Measurements from ENCODE around the gene PPP4R2.

The PPP4R2 gene

DNA sequence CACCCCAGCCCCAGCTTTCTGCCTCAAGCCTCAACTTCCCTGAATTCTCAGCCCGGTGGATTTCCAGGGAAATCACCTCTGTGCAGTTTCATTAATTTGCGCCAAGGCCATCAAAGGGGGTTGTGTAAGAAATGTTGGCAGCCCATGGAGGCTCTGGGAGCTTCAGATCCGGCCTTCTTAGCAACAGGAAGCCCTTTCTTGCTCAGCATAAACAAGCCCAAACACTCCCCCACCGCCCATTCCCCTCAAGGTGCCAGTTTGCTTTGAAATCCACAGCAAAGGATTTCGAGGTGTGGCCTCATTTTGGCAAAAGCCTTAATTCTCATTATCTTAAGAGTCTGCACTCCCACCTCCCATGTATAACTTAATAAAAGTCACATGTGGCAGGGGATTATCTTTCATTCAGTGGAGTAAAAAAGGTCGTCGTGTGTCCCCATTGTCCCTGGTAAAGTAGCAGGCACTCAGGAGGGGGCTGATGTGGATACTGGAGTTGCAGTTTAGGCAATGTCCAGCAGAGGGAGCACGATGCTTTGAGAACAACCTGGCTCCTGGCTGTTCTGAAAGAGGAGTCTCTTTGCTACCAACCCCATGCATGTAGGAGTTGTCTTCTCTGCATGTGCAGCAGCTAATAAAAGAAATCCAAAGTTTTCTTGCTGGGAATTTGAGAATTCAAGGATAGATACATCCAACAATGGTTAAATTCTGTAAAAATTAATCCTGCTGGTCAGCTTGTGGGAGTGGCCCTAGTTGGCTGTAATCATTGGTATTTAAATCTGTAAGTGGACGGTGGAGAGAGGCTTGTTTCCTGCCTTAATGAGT is 104.3 kb downstream of the PPP4R2 start:
- H3K27me3 ChIP-seq (ENCODE audit: control insufficient read depth, insufficient read depth, low read length, poor library complexity, severe bottlenecking), result no peaks in the 10 kb centered on the region
- WGBS, 2 experiments, result 49 to 52% methylated on average over 9 of the region's 9 CpGs

DNA sequence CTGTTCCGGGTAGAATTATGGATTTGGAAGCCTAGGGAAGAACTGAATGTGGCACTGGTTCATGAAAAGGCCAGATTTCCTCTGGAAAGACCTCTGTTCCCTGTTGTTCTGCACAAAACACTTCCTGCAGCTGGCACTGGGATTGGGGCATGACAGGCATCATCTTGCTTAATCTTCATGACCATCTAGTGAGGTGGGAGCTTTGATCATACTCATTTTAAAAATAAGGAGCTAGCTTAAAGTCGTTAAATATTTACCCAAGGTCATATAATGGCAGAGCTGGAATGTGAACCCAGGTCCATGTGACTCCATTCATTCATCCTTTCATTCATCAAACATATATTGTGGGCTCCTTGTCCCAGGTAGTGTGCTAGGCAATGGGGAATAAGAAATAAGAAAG is 105.3 kb downstream of the PPP4R2 start:
- no peak overlapping the region for H3K27ac ChIP-seq (ENCODE audit: insufficient read depth, low read depth, low read length, poor library complexity, severe bottlenecking)
- H3K27me3 ChIP-seq (ENCODE audit: control insufficient read depth, insufficient read depth, low read length, poor library complexity, severe bottlenecking), result no peaks in the 10 kb centered on the region
- H3K9me3 ChIP-seq (ENCODE audit: control insufficient read depth, low read length), result no peaks in the 10 kb centered on the region
- no peak overlapping the region for H3K4me3 ChIP-seq (ENCODE audit: insufficient read depth, low read depth, low read length)
- WGBS, 2 experiments, result 95 to 100% methylated on average over 2 of the region's 2 CpGs
- H3K36me3 ChIP-seq (ENCODE audit: control insufficient read depth, insufficient read depth, low read length), result no peaks in the 10 kb centered on the region
- H3K4me1 ChIP-seq (ENCODE audit: control insufficient read depth, insufficient read depth, low read length), result no peaks in the 10 kb centered on the region

More for the DNA sequence above, 104.3 kb downstream of the PPP4R2 start:
- H3K9me3 ChIP-seq (ENCODE audit: control insufficient read depth, low read length), result no peaks in the 10 kb centered on the region
- no peak overlapping the region for H3K27ac ChIP-seq (ENCODE audit: insufficient read depth, low read depth, low read length, poor library complexity, severe bottlenecking)
- no peaks in the 10 kb centered on the region for H3K36me3 ChIP-seq (ENCODE audit: control insufficient read depth, insufficient read depth, low read length)
- H3K4me1 ChIP-seq (ENCODE audit: control insufficient read depth, insufficient read depth, low read length), result no peaks in the 10 kb centered on the region
- no peak overlapping the region for H3K4me3 ChIP-seq (ENCODE audit: insufficient read depth, low read depth, low read length)

DNA sequence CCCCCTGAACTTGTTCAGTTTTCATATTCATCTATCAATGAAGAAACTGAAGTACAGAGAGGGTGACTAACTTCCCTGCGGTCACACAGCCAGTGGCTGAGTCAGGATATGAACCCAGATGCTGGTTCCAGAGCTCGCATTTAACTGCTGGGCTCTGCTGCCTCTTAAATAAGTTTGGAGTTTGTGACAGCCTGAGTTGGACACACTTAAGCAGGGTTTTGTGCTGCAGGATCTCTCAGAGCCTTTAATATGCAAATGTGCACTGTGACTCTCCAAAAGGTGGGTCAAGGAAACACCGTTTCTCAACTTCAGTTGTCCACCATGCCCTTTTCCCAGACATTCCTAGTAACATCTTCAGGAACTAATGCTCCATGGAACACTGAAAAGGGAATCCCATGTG is 110.6 kb downstream of the PPP4R2 start:
- H3K9me3 ChIP-seq (ENCODE audit: control insufficient read depth, low read length), result no peaks in the 10 kb centered on the region
- 81% methylated on average over 3 of the region's 3 CpGs for WGBS, 2 experiments
- no peaks in the 10 kb centered on the region for H3K4me1 ChIP-seq (ENCODE audit: control insufficient read depth, insufficient read depth, low read length)
- no peak overlapping the region for H3K4me3 ChIP-seq (ENCODE audit: insufficient read depth, low read depth, low read length)
- H3K36me3 ChIP-seq (ENCODE audit: control insufficient read depth, insufficient read depth, low read length), result no peaks in the 10 kb centered on the region
- no peak overlapping the region for H3K27ac ChIP-seq (ENCODE audit: insufficient read depth, low read depth, low read length, poor library complexity, severe bottlenecking)
- no peaks in the 10 kb centered on the region for H3K27me3 ChIP-seq (ENCODE audit: control insufficient read depth, insufficient read depth, low read length, poor library complexity, severe bottlenecking)

DNA sequence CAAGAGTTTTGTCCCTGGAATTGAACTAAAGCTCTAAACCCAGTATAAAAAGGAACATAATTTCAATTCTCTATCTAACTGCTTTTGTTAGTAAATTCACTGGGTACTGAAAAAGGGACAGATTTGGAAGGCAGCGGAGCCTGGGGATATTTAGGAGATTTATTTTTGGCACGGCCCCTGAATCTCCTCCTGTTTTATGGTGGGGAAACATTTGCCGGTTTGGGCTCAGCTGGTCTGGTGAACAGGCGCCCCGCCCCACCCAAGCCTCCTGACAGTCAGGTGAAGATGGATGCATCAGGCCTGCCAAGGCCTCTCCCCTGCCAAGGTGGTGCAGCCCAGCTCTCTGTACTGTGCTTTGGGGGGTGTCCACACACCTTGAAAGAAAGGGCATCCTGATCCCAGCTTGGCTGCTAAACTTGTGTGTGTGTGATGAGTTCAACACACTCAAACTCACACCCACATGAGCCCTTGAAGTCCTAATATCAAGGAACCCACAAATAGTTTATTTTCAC is 111.1 kb downstream of the PPP4R2 start:
- H3K4me1 ChIP-seq (ENCODE audit: control insufficient read depth, insufficient read depth, low read length), result no peaks in the 10 kb centered on the region
- no peaks in the 10 kb centered on the region for H3K36me3 ChIP-seq (ENCODE audit: control insufficient read depth, insufficient read depth, low read length)
- no peak overlapping the region for H3K4me3 ChIP-seq (ENCODE audit: insufficient read depth, low read depth, low read length)
- no peak overlapping the region for H3K27ac ChIP-seq (ENCODE audit: insufficient read depth, low read depth, low read length, poor library complexity, severe bottlenecking)
- 91 to 95% methylated on average over 5 of the region's 5 CpGs for WGBS, 2 experiments
- H3K9me3 ChIP-seq (ENCODE audit: control insufficient read depth, low read length), result no peaks in the 10 kb centered on the region
- no peaks in the 10 kb centered on the region for H3K27me3 ChIP-seq (ENCODE audit: control insufficient read depth, insufficient read depth, low read length, poor library complexity, severe bottlenecking)

DNA sequence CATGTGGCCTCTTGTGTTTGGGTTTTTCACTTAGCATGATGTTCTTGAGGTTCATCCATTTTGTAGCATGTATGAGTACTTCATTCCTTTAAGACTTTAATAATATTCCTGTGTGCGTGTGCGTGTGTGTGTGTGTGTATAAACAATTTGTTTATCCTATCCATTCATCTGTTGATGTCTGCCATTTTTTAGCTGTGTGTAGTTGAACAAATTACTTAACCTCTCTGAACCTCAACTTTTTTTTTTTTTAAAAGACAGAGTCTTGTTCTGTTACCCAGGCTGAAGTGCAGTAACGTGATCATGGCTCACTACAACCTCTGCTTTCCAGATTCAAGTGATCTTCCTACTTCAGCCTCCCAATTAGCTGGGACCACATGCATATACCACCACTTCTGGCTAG is 112.1 kb downstream of the PPP4R2 start:
- Histone ChIP-seq H3K9me3 (ENCODE audit: control insufficient read depth, low read length) (no peaks in the 10 kb centered on the region), H3K36me3 (ENCODE audit: control insufficient read depth, insufficient read depth, low read length) (no peaks in the 10 kb centered on the region), H3K4me1 (ENCODE audit: control insufficient read depth, insufficient read depth, low read length) (no peaks in the 10 kb centered on the region), H3K4me3 (ENCODE audit: insufficient read depth, low read depth, low read length) (no peak overlapping the region), H3K27ac (ENCODE audit: insufficient read depth, low read depth, low read length, poor library complexity, severe bottlenecking) (no peak overlapping the region), H3K27me3 (ENCODE audit: control insufficient read depth, insufficient read depth, low read length, poor library complexity, severe bottlenecking) (no peaks in the 10 kb centered on the region)
- WGBS, 2 experiments, result 82 to 83% methylated on average over 1 to 3 of the region's 3 CpGs

DNA sequence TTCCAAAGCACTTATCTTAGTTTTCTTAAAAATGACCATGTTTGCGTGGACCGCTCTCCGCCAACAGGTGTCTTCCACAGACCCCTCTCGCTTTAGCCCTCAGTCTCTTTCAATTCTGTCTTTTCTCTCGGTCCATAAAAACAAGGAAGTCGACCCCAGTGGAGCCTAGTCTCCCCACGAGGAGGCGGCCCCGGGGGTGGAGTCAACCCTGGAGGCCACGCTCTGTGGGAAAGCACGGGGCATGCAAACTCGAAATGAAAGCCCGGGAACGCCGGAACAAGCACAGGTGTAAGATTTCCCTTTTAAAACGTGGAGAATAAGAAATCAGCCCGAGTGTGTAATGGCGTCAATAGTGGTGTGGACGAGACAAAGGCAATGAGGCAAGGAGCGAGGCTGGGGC is 113.9 kb downstream of the PPP4R2 start:
- Histone ChIP-seq H3K27me3 (ENCODE audit: control insufficient read depth, insufficient read depth, low read length, poor library complexity, severe bottlenecking) (no peaks in the 10 kb centered on the region), H3K27ac (ENCODE audit: insufficient read depth, low read depth, low read length, poor library complexity, severe bottlenecking) (no peak overlapping the region), H3K4me1 (ENCODE audit: control insufficient read depth, insufficient read depth, low read length) (no peaks in the 10 kb centered on the region), H3K36me3 (ENCODE audit: control insufficient read depth, insufficient read depth, low read length) (no peaks in the 10 kb centered on the region), H3K9me3 (ENCODE audit: control insufficient read depth, low read length) (no peaks in the 10 kb centered on the region), H3K4me3 (ENCODE audit: insufficient read depth, low read depth, low read length) (no peak overlapping the region)
- 85 to 87% methylated on average over 20 of the region's 20 CpGs for WGBS, 2 experiments

DNA sequence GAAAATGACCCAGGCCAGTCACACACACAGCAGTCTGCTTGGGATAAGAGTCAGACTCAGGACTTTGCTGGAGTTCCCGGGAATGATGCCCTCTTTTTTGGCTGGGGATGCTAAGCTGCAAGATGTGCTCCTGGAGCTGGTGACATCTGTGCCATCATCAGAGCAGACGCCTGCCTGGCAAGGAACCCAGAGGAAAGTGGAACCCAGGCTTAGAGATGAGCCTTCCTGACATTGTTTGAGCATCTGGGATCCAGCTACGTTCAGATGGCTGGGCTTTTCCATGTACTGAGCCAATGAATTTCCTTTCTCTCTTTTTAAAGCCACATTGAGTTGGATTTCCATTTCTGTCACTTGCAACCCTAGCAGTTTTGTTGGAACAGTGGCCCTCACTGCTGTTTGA is 118.1 kb downstream of the PPP4R2 start:
- H3K9me3 ChIP-seq (ENCODE audit: control insufficient read depth, low read length), result no peaks in the 10 kb centered on the region
- no peaks in the 10 kb centered on the region for H3K27me3 ChIP-seq (ENCODE audit: control insufficient read depth, insufficient read depth, low read length, poor library complexity, severe bottlenecking)
- H3K27ac ChIP-seq (ENCODE audit: insufficient read depth, low read depth, low read length, poor library complexity, severe bottlenecking), result no peak overlapping the region
- no peaks in the 10 kb centered on the region for H3K36me3 ChIP-seq (ENCODE audit: control insufficient read depth, insufficient read depth, low read length)
- 95 to 96% methylated on average over 3 of the region's 3 CpGs for WGBS, 2 experiments
- H3K4me3 ChIP-seq (ENCODE audit: insufficient read depth, low read depth, low read length), result no peak overlapping the region
- no peaks in the 10 kb centered on the region for H3K4me1 ChIP-seq (ENCODE audit: control insufficient read depth, insufficient read depth, low read length)

DNA sequence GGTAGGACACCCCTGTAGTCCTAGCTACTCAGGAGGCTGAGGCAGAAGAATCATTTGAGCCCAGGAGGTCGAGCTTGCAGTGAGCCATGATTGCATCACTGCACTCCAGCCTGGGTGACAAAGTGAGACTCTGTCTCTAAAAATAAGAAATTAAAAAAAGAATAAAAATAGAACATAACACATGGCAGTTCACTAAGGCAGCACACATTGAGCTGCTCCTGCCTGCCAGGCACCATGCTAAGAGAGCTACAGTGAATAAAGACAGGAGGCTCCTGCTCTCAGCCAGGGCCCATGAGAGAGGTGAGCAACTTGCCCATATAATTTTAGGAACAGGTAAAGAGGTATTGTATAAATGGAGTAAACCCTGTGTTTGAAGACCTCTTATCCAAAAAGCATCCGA is 119.2 kb downstream of the PPP4R2 start:
- no peaks in the 10 kb centered on the region for H3K4me1 ChIP-seq (ENCODE audit: control insufficient read depth, insufficient read depth, low read length)
- no peaks in the 10 kb centered on the region for H3K27me3 ChIP-seq (ENCODE audit: control insufficient read depth, insufficient read depth, low read length, poor library complexity, severe bottlenecking)
- no peak overlapping the region for H3K4me3 ChIP-seq (ENCODE audit: insufficient read depth, low read depth, low read length)
- H3K36me3 ChIP-seq (ENCODE audit: control insufficient read depth, insufficient read depth, low read length), result no peaks in the 10 kb centered on the region
- H3K27ac ChIP-seq (ENCODE audit: insufficient read depth, low read depth, low read length, poor library complexity, severe bottlenecking), result no peak overlapping the region
- WGBS, 2 experiments, result 86 to 98% methylated on average over 2 of the region's 2 CpGs
- no peaks in the 10 kb centered on the region for H3K9me3 ChIP-seq (ENCODE audit: control insufficient read depth, low read length)
